HG02763 (cell line): ENCODE measurements around the gene HOXD8.

ENCODE experiments used
- ATAC-seq: cut with Tn5 transposase; IDR thresholded peaks from one replicate; pipeline ENCODE4 v1.9.1; 2021; ENCODE audit warnings: mild to moderate bottlenecking, moderate library complexity; ENCODE audit not compliant: unreplicated experiment

Gene HOXD8

DNA sequence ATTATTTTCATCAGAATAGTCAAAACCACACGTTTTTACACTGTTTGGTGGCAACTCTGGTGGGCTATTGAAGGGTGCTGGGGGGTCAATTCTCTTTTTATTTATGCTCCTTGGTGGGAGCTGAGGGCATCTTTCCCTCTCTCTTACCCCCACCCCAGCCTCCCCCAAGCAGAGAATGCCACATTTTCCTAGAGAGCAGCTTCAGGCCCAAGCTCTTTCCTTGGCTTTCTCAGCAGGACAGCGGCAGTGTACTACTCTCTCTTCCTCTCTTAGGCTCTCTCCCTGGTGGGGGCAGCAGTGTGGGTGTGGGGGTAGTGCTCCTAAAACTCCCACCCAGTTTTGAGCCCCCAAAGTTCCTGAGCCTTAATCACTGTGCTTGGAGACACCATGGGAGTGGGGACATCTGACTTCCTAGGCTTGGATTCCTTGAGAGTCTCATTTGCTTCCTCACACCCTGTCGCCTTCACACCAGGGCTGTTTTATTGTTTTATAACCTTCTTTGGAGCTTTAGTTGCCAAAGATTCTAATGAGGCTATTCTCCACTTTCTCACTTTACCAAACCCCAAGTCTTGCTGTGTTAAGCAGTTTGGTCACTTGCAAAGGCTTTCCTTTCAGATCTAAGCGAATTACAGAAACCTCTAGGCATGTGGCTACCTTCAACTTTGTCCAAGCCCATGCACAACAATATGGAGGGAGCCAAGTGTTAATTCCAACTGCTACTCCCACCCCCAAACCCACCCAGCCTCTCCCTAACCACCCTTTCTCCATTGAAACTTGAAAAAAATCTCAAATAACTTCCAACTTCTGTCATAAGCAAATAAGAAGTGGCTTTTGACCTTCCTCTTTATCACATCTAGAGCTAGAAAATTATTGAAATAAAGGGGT lies 15.8 kb downstream of the HOXD8 start:
- ATAC-seq: no peak

DNA sequence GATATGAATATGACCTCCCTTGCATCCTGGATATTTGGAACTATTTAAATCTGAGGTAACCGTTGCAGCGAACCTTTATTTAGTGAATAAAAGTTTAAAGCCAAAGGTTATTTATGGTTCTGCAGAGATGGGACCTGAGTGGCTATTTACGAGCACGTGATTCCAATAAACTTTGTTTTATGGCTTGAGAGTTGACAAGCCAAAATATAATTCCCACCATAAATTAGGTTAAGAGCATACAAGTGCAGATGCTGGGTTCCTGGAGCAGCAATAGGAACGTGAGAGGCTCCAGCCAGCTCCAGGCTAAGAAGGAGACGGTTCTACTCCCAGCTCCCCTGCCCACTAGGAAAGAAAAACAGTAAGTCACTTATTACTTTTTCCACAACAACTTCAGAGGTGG lies 16.6 kb downstream of the HOXD8 start:
- ATAC-seq: no peak

DNA sequence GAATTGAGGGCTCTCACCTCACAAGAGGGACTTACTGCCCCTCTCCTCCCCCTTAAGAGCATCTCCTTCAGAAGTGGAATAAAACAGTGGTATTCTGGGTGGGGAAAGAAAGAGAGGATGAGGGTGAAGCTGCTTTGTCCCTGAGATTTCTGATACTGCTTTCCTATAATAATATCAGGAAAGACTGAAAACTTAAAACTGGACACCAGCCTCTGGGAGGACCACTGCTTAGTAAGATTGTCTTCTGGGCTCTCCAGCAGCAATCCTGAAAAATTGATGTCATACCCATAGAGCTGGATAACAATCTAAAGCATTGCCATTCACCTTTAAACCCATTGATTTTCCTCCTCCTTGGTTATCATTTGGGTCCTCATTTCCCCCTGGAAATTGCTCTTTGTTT lies 17.1 kb downstream of the HOXD8 start:
- no peak for ATAC-seq

DNA sequence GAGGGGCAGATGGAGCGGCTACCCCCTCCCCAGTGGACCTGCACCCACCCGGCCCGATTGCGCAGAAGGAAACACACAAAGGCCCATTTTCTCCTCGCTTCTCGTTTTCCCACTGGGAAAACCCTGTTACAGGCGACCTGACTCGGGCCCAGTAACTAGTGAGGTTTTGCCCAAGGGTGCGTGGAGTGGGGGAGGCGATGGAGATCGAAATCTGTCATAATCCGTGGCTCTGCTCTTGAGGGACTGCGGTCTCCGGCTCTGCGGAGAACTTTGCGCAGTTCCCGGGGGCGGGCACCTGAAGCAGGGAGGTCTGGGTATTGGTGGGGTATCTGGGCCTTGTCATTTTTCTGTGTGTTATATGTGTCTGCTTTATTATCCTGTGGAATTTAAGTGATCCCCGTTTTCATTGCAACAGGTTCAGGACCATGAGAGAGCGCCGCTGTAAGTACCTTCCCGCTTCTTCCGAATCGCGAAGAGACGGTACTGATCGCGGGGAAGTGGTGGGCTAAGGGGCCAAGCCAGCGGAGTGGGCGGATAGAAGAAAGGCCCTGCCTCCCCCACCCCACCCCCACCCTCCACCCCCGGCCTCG lies 17.8 kb downstream of the HOXD8 start:
- no peak for ATAC-seq

DNA sequence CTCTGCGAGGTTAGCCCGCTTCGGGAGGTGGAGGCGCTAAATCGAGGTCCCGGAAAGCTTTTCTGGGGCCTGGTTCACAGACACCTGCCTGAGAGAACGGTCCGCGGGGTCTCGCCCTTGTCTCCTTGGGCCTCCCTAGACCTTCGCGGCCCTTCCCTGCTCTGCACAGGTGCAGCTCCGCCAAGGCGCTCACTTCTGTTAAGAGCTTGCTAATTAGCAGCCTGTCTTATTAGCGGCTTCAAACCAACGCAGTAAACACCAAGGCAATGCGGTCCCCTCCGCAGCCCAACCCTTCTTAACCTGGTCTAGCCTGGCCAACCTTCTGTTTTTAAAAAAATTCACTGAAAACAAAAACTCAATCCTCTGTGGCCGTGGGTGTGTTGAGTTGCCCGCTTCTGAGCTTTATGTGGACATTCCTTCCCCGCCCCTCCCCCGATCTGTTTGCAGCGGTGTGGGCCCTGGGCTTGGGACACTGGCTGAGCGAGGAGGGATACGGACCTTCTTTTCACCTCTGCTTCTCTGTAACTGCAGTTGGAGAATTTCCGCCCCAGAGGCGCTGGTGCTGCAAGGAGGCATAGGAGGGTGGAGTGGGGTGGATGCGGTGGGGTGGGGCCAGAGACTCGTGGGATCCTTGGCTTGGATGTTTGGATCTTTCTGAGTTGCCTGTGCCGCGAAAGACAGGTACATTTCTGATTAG lies 18.4 kb downstream of the HOXD8 start:
- no peak for ATAC-seq

DNA sequence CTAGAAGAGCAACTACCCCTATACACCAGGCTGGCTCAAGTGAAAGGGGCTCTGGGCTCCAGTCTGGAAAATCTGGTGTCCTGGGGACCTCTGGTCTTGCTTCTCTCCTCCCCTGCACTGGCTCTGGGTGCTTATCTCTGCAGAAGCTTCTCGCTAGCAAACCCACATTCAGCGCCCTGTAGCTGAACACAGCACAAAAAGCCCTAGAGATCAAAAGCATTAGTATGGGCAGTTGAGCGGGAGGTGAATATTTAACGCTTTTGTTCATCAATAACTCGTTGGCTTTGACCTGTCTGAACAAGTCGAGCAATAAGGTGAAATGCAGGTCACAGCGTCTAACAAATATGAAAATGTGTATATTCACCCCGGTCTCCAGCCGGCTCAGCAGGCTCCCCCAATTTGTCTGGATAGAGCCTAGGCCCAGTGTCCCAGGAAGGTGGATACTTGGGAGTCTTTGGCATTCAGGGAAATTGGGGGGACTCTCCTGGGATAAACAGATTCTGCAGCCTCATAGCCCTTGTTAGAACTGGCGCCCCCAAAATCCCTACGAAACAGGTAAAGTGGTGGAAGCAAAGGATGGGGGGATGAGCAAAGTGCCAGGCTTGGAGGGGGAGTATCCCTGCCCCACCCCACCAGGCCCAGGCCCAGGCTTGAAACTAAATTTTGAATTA lies 19.4 kb downstream of the HOXD8 start:
- no peak for ATAC-seq

DNA sequence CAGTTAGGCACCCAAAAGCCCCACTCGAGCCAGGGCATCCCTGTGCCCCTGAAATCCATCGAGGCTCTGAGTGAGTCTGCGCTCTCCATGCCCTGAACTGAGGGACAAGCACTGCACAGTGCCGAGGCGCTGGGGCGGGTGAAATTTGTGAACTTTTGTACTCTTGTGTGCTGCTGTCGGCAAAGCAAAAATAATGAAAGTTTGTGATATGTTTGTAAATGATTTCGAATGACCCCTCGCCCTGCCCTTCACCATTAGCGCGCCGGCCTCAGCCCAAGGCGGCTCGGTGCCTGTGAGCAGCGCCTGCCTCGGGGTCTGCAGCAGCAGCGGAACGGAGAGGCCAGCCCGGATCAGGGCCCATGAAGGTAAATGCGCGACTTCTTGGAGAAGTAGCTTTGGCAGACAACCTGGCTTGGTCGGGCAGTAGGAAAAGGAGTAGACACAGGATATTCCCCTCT lies 20.0 kb downstream of the HOXD8 start:
- no peak for ATAC-seq

DNA sequence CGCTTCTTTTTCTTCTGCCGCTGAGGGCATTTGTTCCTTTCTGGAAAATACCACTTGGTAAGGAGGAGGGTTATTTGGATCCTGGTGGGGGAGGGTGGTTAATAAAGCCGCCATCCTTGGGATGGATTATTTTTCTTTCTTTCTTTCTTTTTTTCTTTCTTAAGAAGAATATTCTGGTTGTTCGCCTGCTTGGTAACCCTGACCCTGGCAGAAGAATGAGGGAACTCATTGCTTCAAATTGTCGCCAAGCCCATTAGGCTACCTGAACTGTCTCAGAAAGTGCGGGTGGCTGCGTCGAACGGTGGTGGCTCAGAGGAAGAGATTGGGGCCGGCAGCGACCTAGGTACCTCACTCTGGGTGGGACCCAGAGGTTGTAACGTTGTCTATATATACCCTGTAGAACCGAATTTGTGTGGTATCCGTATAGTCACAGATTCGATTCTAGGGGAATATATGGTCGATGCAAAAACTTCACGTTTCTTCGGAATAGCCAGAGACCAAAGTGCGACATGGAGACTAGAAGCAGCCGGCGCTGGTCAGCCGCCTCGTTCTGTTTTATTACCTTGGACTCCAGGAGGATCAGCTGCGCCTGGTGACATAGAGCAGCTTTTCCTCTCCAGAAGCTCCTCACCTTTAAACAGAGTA lies 20.6 kb downstream of the HOXD8 start:
- no peak for ATAC-seq

DNA sequence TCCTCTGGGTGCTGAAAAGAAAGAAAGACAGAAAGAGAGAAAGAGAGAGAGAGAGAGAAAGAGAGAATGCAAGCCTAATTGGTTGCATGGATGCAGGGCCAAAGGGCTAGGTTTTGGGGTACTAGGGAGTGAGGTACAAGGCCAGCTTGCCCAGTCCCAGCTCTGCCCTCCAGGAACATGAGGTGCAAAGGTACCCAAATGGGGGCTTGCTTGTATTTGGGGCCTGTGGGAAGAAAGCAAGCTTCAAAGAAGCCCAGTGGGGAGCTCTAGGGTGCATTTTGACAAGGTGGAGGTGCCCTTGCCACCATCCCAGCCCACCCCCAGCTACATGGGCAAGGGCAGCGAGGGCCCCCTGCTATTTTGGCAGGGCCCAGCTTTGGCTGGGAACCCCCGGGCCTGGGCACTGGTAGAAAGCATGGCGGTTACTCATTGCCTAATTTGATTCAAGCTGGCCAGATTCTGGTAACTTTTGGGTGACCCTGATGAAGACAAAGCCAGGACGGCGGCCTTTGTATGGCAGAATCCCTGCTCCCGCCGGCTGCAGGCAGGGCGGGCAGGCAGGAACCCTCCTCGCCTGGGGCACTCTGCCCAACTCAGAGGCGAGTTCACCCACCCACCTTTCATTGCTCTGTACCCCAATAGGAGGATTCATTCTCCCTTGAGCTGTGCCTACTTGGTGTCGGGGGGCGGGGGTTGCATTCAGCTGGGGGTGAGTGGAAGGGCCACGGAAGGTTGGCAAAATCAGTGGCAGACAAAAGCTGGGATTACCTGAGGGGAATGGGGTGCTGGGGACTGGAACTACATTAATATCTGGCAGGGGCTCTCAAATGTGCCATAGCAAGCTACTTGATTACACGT lies 21.3 kb downstream of the HOXD8 start:
- ATAC-seq: no peak

DNA sequence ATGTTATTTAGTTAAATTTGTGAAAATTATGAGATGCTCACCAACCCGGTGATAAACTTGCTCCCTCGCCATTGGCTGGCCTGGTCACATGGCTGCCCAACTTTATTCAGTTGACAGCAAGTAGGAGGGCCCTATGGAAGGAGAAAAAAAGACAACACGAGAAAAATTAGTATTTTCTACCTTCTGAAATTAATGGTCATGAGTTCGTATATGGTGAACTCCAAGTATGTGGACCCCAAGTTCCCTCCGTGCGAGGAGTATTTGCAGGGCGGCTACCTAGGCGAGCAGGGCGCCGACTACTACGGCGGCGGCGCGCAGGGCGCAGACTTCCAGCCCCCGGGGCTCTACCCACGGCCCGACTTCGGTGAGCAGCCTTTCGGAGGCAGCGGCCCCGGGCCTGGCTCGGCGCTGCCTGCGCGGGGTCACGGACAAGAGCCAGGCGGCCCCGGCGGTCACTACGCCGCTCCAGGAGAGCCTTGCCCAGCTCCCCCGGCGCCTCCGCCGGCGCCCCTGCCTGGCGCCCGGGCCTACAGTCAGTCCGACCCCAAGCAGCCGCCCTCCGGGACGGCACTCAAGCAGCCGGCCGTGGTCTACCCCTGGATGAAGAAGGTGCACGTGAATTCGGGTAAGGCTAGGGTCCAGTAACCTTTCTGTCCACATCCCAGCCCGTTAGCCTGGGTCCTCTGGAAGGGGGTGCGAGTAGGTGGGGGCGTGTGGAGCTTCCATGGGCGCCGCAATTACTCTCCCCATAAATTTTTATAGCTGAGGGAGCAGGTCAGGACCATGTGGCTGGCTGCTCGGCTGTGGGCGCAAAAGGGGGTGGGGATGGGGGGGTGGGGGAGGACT lies 22.2 kb downstream of the HOXD8 start, which contains the start of gene HOXD4:
Gene HOXD4 (plus strand): TSS at position 109 of the 846 bp plus-strand sequence. CDS start 84 bp downstream, at position 193.
- ATAC-seq: no peak

DNA sequence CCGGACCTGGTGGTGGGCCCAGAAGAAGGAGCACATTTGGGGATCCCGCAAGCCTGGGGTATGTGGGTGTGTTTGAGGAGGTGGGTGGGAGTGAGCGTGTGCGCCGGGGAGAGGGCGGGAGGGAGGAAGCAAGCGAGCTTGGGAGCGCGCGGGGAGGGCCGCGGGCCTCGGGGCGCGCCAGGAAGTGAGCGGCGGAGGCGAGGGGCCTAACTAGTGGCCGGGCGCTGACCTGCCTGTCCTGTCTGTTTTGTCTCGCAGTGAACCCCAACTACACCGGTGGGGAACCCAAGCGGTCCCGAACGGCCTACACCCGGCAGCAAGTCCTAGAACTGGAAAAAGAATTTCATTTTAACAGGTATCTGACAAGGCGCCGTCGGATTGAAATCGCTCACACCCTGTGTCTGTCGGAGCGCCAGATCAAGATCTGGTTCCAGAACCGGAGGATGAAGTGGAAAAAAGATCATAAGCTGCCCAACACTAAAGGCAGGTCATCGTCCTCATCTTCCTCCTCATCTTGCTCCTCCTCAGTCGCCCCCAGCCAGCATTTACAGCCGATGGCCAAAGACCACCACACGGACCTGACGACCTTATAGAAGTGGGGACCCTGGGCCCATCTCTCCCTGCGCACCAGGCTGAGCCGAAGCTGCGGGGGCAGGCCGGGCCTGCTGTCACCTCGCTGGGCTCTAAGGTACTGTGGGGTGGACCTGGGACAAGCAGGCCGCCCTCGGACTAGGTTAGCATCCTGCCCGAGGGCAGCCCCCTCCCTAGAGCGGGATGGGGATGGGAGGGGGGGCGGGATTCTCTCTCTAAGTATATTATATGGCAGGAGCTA lies 23.1 kb downstream of the HOXD8 start:
- ATAC-seq: no peak

DNA sequence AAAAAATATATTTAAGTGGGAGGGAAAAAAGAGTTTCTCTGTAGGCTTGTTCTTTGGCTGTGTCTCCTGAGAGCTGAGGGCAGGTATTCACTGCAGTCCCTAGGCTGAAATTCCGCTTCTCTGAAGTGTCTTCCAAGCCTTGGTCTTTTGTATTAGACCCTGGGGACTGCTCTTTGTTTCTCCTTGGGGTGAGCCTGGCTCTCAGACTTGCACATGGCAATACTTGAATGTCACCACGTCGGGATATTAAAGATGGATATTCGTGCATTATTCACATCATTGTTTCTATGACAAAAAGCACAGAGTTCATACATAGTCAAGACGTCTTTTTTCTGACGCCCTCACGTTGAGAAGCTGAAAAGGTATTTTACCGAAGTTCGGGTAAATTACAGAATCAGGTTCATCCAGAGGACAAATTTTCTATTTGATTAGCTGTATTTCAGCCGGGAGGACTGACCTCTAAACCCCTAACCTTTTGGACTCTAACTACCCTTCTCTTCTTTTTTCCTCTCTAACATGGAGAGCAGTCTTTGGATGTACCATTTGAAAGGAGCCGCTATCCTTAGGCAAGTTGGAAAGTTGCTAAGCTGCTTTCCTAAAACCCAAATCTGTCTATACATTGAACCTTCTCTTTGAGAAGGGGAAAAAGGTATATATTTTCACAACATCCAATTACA lies 25.2 kb downstream of the HOXD8 start:
- no peak for ATAC-seq

DNA sequence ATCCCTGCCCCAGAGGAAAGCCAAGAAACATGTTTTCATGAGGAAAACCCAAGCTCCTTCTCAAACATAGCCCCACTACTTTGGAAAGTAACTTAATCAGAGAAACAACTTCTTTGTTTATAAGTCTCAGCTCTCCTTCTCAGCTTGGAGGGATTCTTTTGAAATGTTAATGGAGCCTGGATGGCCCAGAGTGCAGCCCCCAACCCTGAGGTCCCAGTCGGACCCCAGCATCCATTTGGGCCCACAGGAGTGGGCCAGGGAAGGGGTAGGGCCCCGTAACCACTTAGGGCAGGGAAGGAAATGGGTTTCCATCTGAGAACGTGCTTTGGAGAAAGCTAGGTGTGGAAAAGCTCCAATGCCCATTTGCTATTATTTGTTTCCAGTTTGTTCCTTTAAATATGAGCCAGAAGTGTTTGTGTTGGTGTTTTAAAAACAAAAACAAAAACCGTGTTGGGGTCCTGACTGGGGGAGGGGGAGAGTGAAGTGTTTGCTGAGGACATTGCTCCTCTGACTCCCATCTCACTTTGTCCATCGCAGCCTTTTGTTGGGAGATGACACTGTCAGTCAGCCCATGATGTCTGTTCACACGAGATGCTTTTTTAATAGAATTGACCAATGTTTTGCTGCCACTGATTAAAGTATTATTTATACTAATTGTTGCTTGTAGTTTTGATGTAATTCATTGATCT lies 26.0 kb downstream of the HOXD8 start:
- ATAC-seq: no peak

DNA sequence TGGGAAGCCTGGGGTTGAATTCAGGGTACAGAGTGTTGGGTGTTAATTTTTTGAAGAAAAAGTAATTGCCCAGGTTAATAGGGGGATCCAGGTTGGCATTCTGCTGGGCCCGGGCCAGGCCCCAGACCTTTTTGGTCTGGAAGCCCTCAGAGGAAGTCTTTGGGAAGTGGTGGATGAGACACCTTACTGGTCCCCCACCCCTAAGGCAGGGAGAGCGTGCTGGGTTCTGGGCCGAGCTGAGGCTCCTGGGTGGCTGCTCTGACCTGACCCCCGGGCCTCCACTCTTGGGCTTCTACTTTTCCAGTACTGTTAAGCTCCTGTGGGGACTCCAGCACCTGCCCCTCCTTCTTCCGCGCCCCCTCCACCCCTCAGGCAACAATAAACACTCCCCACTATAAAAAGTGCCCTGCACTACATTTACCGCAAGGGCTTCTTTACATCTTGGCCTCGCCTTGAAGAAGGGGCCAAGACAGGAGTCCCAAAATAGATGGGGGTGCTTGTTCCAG lies 26.8 kb downstream of the HOXD8 start:
- ATAC-seq: no peak

DNA sequence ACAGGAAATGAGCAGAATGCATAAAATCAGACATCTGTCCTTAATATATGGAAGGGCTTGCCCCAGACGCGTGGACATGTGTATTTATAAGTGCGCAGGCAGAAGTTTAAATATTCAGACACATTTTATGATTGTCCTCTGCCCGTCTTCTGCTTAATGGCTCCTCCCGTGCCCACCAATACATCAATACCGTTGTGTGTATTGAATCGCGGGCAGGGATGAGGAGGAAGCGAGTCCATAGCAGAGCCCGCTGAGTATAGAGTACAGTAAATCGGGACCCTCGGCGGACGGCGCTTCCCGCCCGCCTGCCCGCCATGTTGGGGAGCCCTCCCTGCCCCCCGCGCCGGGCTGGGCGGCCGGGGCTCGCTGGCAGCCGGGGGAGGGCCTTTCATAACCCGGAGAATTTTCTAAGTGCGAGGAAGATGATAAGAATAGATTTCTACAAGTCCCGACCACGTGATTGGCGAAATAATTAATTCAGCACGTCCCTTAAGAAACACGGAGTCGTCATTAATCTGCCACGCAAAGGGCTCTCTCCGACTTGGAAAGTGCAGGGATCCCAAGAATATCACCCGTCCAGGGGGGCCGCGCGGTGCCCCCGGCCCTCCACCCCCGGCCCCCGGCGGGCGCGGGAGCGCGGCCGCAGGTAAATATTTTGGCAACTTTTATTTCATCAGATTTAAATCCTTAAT lies 27.4 kb downstream of the HOXD8 start, which contains the start of gene HOXD3:
Gene HOXD3 (plus strand): TSS at position 501 of the 692 bp plus-strand sequence. CDS start 11,808 bp downstream, outside the sequence.
- ATAC-seq: no peak
